ENCODE data around the gene THOC6. TPM values are rescaled to one million over a fixed set of nuclear protein-coding genes. Genes with fewer than 3 reads are reported as not detected.
A peak's percentile ranks its signal among the peaks of the same experiment; 100 is the strongest.
"Not testable (repeated sequence)": the region's sequence is repeated elsewhere in the genome, so short reads cannot be mapped to it uniquely, and the experiment has no call there.

THOC6 gene
- total RNA-seq, 1 donor from 2014 or later, result 59.1 TPM

GRCh38 chr16:3070608-3071111 lies 46.8 kb downstream of the THOC6 start:
- intact Hi-C loops (cut with micrococcal nuclease), result no loop called here
- Mint-ChIP-seq H3K36me3 (ENCODE audit: low read depth) (peaks cover 47% of the 10 kb centered on the region), H3K4me1 (ENCODE audit: low read depth) (peaks cover 65% of the 10 kb centered on the region), H3K27me3 (ENCODE audit: low read depth) (no peaks in the 10 kb centered on the region), H3K27ac (peak overlapping the region; percentile 84), H3K9me3 (no peaks in the 10 kb centered on the region), H3K4me3 (ENCODE audit: low read depth) (no peak overlapping the region)
- no peak for DNase-seq (ENCODE audit: low spot score)

- DNase-seq (ENCODE audit: low spot score), result no peak
- no peaks in the 10 kb centered on the region for H3K9me3 Mint-ChIP-seq
- H3K4me1 Mint-ChIP-seq (ENCODE audit: low read depth), result peaks cover 71% of the 10 kb centered on the region
- peak overlapping the region; percentile 84 for H3K27ac Mint-ChIP-seq
- H3K27me3 Mint-ChIP-seq (ENCODE audit: low read depth), result no peaks in the 10 kb centered on the region
- intact Hi-C loops (cut with micrococcal nuclease), result no loop called here
- peaks cover 39% of the 10 kb centered on the region for H3K36me3 Mint-ChIP-seq (ENCODE audit: low read depth)
- H3K4me3 Mint-ChIP-seq (ENCODE audit: low read depth), result no peak overlapping the region
Measured at GRCh38 chr16:3071655-3072054, 47.8 kb downstream of the THOC6 start.

GRCh38 chr16:3072148-3072547 lies 48.3 kb downstream of the THOC6 start:
- Mint-ChIP-seq H3K36me3 (ENCODE audit: low read depth) (peaks cover 40% of the 10 kb centered on the region), H3K27ac (peak overlapping the region; percentile 84), H3K4me3 (ENCODE audit: low read depth) (peak overlapping the region; percentile 1), H3K4me1 (ENCODE audit: low read depth) (peaks cover 74% of the 10 kb centered on the region)
- intact Hi-C loops (cut with micrococcal nuclease); H3K9me3 Mint-ChIP-seq; DNase-seq (ENCODE audit: low spot score); H3K27me3 Mint-ChIP-seq (ENCODE audit: low read depth): not testable (repeated sequence)

GRCh38 chr16:3072576-3073263 lies 48.9 kb downstream of the THOC6 start:
- Mint-ChIP-seq H3K36me3 (ENCODE audit: low read depth) (peaks cover 39% of the 10 kb centered on the region), H3K27ac (peak overlapping the region; percentile 100), H3K4me1 (ENCODE audit: low read depth) (peaks cover 74% of the 10 kb centered on the region)
- H3K4me3 Mint-ChIP-seq (ENCODE audit: low read depth); intact Hi-C loops (cut with micrococcal nuclease); DNase-seq (ENCODE audit: low spot score); H3K27me3 Mint-ChIP-seq (ENCODE audit: low read depth); H3K9me3 Mint-ChIP-seq: not testable (repeated sequence)

GRCh38 chr16:3073448-3073847 lies 49.6 kb downstream of the THOC6 start:
- peak overlapping the region; percentile 81 for H3K4me3 Mint-ChIP-seq (ENCODE audit: low read depth)
- peaks cover 8% of the 10 kb centered on the region for H3K9me3 Mint-ChIP-seq
- DNase-seq (ENCODE audit: low spot score), result no peak
- H3K4me1 Mint-ChIP-seq (ENCODE audit: low read depth), result peaks cover 76% of the 10 kb centered on the region
- no peaks in the 10 kb centered on the region for H3K27me3 Mint-ChIP-seq (ENCODE audit: low read depth)
- intact Hi-C loops (cut with micrococcal nuclease), result no loop called here
- H3K27ac Mint-ChIP-seq, result peak overlapping the region; percentile 100
- peaks cover 39% of the 10 kb centered on the region for H3K36me3 Mint-ChIP-seq (ENCODE audit: low read depth)

GRCh38 chr16:3074860-3075522 lies 51.2 kb downstream of the THOC6 start:
- Mint-ChIP-seq H3K27me3 (ENCODE audit: low read depth) (no peaks in the 10 kb centered on the region), H3K27ac (peak overlapping the region; percentile 100), H3K4me1 (ENCODE audit: low read depth) (peaks cover 75% of the 10 kb centered on the region), H3K9me3 (peaks cover 15% of the 10 kb centered on the region), H3K4me3 (ENCODE audit: low read depth) (peak overlapping the region; percentile 81), H3K36me3 (ENCODE audit: low read depth) (peaks cover 39% of the 10 kb centered on the region)
- peak; percentile 90 for DNase-seq (ENCODE audit: low spot score)
- intact Hi-C loops (cut with micrococcal nuclease), result loop anchor here (1.0 to 2.0 kb wide), 3 partner anchors 8 to 26 kb away; no protein-coding TSS in a partner anchor

GRCh38 chr16:3075523-3075915 lies 51.7 kb downstream of the THOC6 start:
- peak overlapping the region; percentile 100 for H3K27ac Mint-ChIP-seq

GRCh38 chr16:3075946-3076345 lies 52.1 kb downstream of the THOC6 start:
- peaks cover 20% of the 10 kb centered on the region for H3K9me3 Mint-ChIP-seq
- intact Hi-C loops (cut with micrococcal nuclease), result loop anchor here (1.0 to 2.0 kb wide), 3 partner anchors 9 to 25 kb away; no protein-coding TSS in a partner anchor
- H3K4me3 Mint-ChIP-seq (ENCODE audit: low read depth), result peak overlapping the region; percentile 34
- H3K4me1 Mint-ChIP-seq (ENCODE audit: low read depth), result peaks cover 74% of the 10 kb centered on the region
- peak overlapping the region; percentile 100 for H3K27ac Mint-ChIP-seq
- peaks cover 44% of the 10 kb centered on the region for H3K36me3 Mint-ChIP-seq (ENCODE audit: low read depth)
- H3K27me3 Mint-ChIP-seq (ENCODE audit: low read depth); DNase-seq (ENCODE audit: low spot score): not testable (repeated sequence)

More at GRCh38 chr16:3075523-3075915, 51.7 kb downstream of the THOC6 start:
- no peaks in the 10 kb centered on the region for H3K27me3 Mint-ChIP-seq (ENCODE audit: low read depth)
- H3K4me3 Mint-ChIP-seq (ENCODE audit: low read depth), result peak overlapping the region; percentile 81
- intact Hi-C loops (cut with micrococcal nuclease), result loop anchor here (1.0 to 2.0 kb wide), 3 partner anchors 8 to 25 kb away; no protein-coding TSS in a partner anchor
- DNase-seq (ENCODE audit: low spot score), result no peak
- H3K4me1 Mint-ChIP-seq (ENCODE audit: low read depth), result peaks cover 71% of the 10 kb centered on the region
- peaks cover 17% of the 10 kb centered on the region for H3K9me3 Mint-ChIP-seq
- peaks cover 40% of the 10 kb centered on the region for H3K36me3 Mint-ChIP-seq (ENCODE audit: low read depth)

GRCh38 chr16:3076577-3076976 lies 52.7 kb downstream of the THOC6 start:
- Mint-ChIP-seq H3K27ac (peak overlapping the region; percentile 100), H3K27me3 (ENCODE audit: low read depth) (no peaks in the 10 kb centered on the region), H3K9me3 (peaks cover 24% of the 10 kb centered on the region), H3K36me3 (ENCODE audit: low read depth) (peaks cover 48% of the 10 kb centered on the region), H3K4me3 (ENCODE audit: low read depth) (peak overlapping the region; percentile 59), H3K4me1 (ENCODE audit: low read depth) (peaks cover 73% of the 10 kb centered on the region)
- no peak for DNase-seq (ENCODE audit: low spot score)
- intact Hi-C loops (cut with micrococcal nuclease), result no loop called here

Other genes with a start within 250 kb of the THOC6 start
- gene ELOB, start 246.8 kb upstream of the THOC6 start, total RNA-seq, result 242 and 252 TPM in 2 replicates
- not detected in 2 replicates for gene PRSS33, start 236.5 kb upstream of the THOC6 start, total RNA-seq
- gene PRSS41, start 225.6 kb upstream of the THOC6 start, total RNA-seq, result not detected in 2 replicates
- 11.4 and 11.5 TPM in 2 replicates for gene PRSS21, start 206.8 kb upstream of the THOC6 start, total RNA-seq
- 7.7 and 8.6 TPM in 2 replicates for gene ZG16B, start 193.7 kb upstream of the THOC6 start, total RNA-seq
- not detected in 2 replicates for gene PRSS22, start 165.9 kb upstream of the THOC6 start, total RNA-seq
- 21.0 and 23.6 TPM in 2 replicates for gene FLYWCH2, start 140.8 kb upstream of the THOC6 start, total RNA-seq
- gene FLYWCH1, start 112.1 kb upstream of the THOC6 start, total RNA-seq, result 65.4 and 67.4 TPM in 2 replicates
- 0.09 TPM in 1 of 2 replicates, not detected in the other for gene KREMEN2, start 59.8 kb upstream of the THOC6 start, total RNA-seq
- gene PAQR4, start 54.7 kb upstream of the THOC6 start, total RNA-seq, result 46.9 and 49.9 TPM in 2 replicates
- 102 and 106 TPM in 2 replicates for gene PKMYT1, start 43.6 kb upstream of the THOC6 start, total RNA-seq
- 0.11 and 0.14 TPM in 2 replicates for gene CLDN9, start 11.1 kb upstream of the THOC6 start, total RNA-seq
- not detected in 2 replicates for gene CLDN6, start 5.9 kb upstream of the THOC6 start, total RNA-seq
- gene TNFRSF12A, start 3.7 kb upstream of the THOC6 start, total RNA-seq, result 9.6 and 11.6 TPM in 2 replicates
- 29.9 and 30.3 TPM in 2 replicates for gene HCFC1R1, start 93 bp upstream of the THOC6 start, total RNA-seq
- 0.71 and 0.84 TPM in 2 replicates for gene BICDL2, start 12.9 kb downstream of the THOC6 start, total RNA-seq
- gene MMP25, start 22.5 kb downstream of the THOC6 start, total RNA-seq, result 7.7 TPM in 2 replicates
- gene IL32, start 41.6 kb downstream of the THOC6 start, total RNA-seq, result 773 and 798 TPM in 2 replicates
- gene ZSCAN10, start 75.3 kb downstream of the THOC6 start, total RNA-seq, result not detected in 2 replicates
- 0.09 and 0.18 TPM in 2 replicates for gene ZNF205, start 88.6 kb downstream of the THOC6 start, total RNA-seq
- gene ZNF213, start 111.0 kb downstream of the THOC6 start, total RNA-seq, result 9.1 and 9.3 TPM in 2 replicates
- gene OR1F1, start 164.2 kb downstream of the THOC6 start, total RNA-seq, result not detected in 2 replicates
- gene ZNF200, start 211.1 kb downstream of the THOC6 start, total RNA-seq, result 11.0 and 12.2 TPM in 2 replicates
- 0.18 TPM in 1 of 2 replicates, not detected in the other for gene MEFV, start 232.6 kb downstream of the THOC6 start, total RNA-seq